ENCODE results near the gene KREMEN1.

The KREMEN1 gene

GRCh38 chr22:29208879-29209623 lies 136.2 kb downstream of the KREMEN1 start:
- Histone ChIP-seq H3K4me2 (no peak overlapping the region), H3K27me3 (ENCODE audit: insufficient read depth, low read depth) (peaks cover 13% of the 10 kb centered on the region), H3K27ac (no peak overlapping the region), H4K20me1 (ENCODE audit: insufficient read depth) (no peaks in the 10 kb centered on the region), H3K9ac (no peak overlapping the region), H3K4me3 (IDR thresholded peaks at IDR 0.05; ENCODE audit: insufficient read depth, low read depth, low read length) (no peak overlapping the region), H2AFZ (ENCODE audit: low read depth) (no peak overlapping the region), H3K36me3 (ENCODE audit: insufficient read depth) (no peaks in the 10 kb centered on the region), H3K4me1 (ENCODE audit: low read depth, poor library complexity, severe bottlenecking) (peaks cover 14% of the 10 kb centered on the region), H3K79me2 (ENCODE audit: insufficient read depth, low read depth) (no peaks in the 10 kb centered on the region)
- no peak for TF ChIP-seq CTCF (conservative IDR thresholded peaks at IDR 0.05; ENCODE audit: low read depth, low read length)

- H3K4me1 ChIP-seq (ENCODE audit: low read depth, poor library complexity, severe bottlenecking): peaks cover 9% of the 10 kb centered on the region
- H3K79me2 ChIP-seq (ENCODE audit: insufficient read depth, low read depth): no peaks in the 10 kb centered on the region
- H3K36me3 ChIP-seq (ENCODE audit: insufficient read depth): no peaks in the 10 kb centered on the region
- peaks cover 13% of the 10 kb centered on the region for H3K27me3 ChIP-seq (ENCODE audit: insufficient read depth, low read depth)
- H3K4me2 ChIP-seq: no peak overlapping the region
- no peak for TF ChIP-seq CTCF (conservative IDR thresholded peaks at IDR 0.05; ENCODE audit: low read depth, low read length)
- no peak overlapping the region for H3K9ac ChIP-seq
- H3K4me3 ChIP-seq (IDR thresholded peaks at IDR 0.05; ENCODE audit: insufficient read depth, low read depth, low read length): no peak overlapping the region
- H4K20me1 ChIP-seq (ENCODE audit: insufficient read depth): no peaks in the 10 kb centered on the region
- H2AFZ ChIP-seq (ENCODE audit: low read depth): no peak overlapping the region
- H3K27ac ChIP-seq: no peak overlapping the region
Measured at GRCh38 chr22:29209624-29209929, 136.7 kb downstream of the KREMEN1 start.

GRCh38 chr22:29211066-29211465 lies 138.2 kb downstream of the KREMEN1 start:
- peaks cover 7% of the 10 kb centered on the region for H3K27me3 ChIP-seq (ENCODE audit: insufficient read depth, low read depth)
- H3K9ac ChIP-seq: no peak overlapping the region
- H3K36me3 ChIP-seq (ENCODE audit: insufficient read depth): no peaks in the 10 kb centered on the region
- no peak overlapping the region for H2AFZ ChIP-seq (ENCODE audit: low read depth)
- no peaks in the 10 kb centered on the region for H3K79me2 ChIP-seq (ENCODE audit: insufficient read depth, low read depth)
- H3K27ac ChIP-seq: no peak overlapping the region
- no peak for TF ChIP-seq CTCF (conservative IDR thresholded peaks at IDR 0.05; ENCODE audit: low read depth, low read length)
- no peaks in the 10 kb centered on the region for H4K20me1 ChIP-seq (ENCODE audit: insufficient read depth)
- no peaks in the 10 kb centered on the region for H3K4me1 ChIP-seq (ENCODE audit: low read depth, poor library complexity, severe bottlenecking)
- no peak overlapping the region for H3K4me3 ChIP-seq (IDR thresholded peaks at IDR 0.05; ENCODE audit: insufficient read depth, low read depth, low read length)
- H3K4me2 ChIP-seq: no peak overlapping the region

GRCh38 chr22:29211466-29211865 lies 138.6 kb downstream of the KREMEN1 start:
- TF ChIP-seq CTCF (conservative IDR thresholded peaks at IDR 0.05; ENCODE audit: low read depth, low read length): no peak
- H3K4me1 ChIP-seq (ENCODE audit: low read depth, poor library complexity, severe bottlenecking): no peaks in the 10 kb centered on the region
- no peaks in the 10 kb centered on the region for H3K36me3 ChIP-seq (ENCODE audit: insufficient read depth)
- no peak overlapping the region for H2AFZ ChIP-seq (ENCODE audit: low read depth)
- no peaks in the 10 kb centered on the region for H4K20me1 ChIP-seq (ENCODE audit: insufficient read depth)
- no peak overlapping the region for H3K4me2 ChIP-seq
- H3K4me3 ChIP-seq (IDR thresholded peaks at IDR 0.05; ENCODE audit: insufficient read depth, low read depth, low read length): no peak overlapping the region
- no peak overlapping the region for H3K27ac ChIP-seq
- no peak overlapping the region for H3K9ac ChIP-seq
- peaks cover 3% of the 10 kb centered on the region for H3K27me3 ChIP-seq (ENCODE audit: insufficient read depth, low read depth)
- H3K79me2 ChIP-seq (ENCODE audit: insufficient read depth, low read depth): no peaks in the 10 kb centered on the region
